Stimulated activated CD8-positive, alpha-beta memory T cell treated with anti-CD3 and anti-CD28 coated beads, Interleukin-15, amount 100 ng/mL, for 4 hours (primary cell): ENCODE data around the gene ASCL2.
"Not testable (repeated sequence)": the region's sequence is repeated elsewhere in the genome, so short reads cannot be mapped to it uniquely, and the experiment has no call there.

ENCODE experiments used
- DNase-seq, 2 donors: peaks; one replicate each; pipeline ENCODE4 v3.0.0-alpha.2; 2020; ENCODE audit warnings: low read depth in 2 of 2

Gene ASCL2

GRCh38 chr11:2260491-2261364, 9.7 kb downstream of the ASCL2 start:
- DNase-seq: no peak

GRCh38 chr11:2259897-2260451, 10.4 kb downstream of the ASCL2 start:
- DNase-seq: no peak

- no peak for DNase-seq
Measured at GRCh38 chr11:2259466-2259830, 10.9 kb downstream of the ASCL2 start.

GRCh38 chr11:2258501-2259465, 11.6 kb downstream of the ASCL2 start:
- DNase-seq: no peak

- no peak for DNase-seq
Measured at GRCh38 chr11:2256951-2257700, 13.3 kb downstream of the ASCL2 start.

GRCh38 chr11:2256293-2256913, 14.0 kb downstream of the ASCL2 start:
- DNase-seq: no peak

- no peak for DNase-seq
Measured at GRCh38 chr11:2252018-2252417, 18.4 kb downstream of the ASCL2 start.

- no peak for DNase-seq
Measured at GRCh38 chr11:2251138-2251537, 19.2 kb downstream of the ASCL2 start.

- no peak for DNase-seq
Measured at GRCh38 chr11:2250485-2250884, 19.9 kb downstream of the ASCL2 start.

- DNase-seq: no peak
Measured at GRCh38 chr11:2250041-2250440, 20.3 kb downstream of the ASCL2 start.

GRCh38 chr11:2249189-2249916, 21.0 kb downstream of the ASCL2 start:
- DNase-seq: no peak

- no peak for DNase-seq
Measured at GRCh38 chr11:2248762-2249161, 21.6 kb downstream of the ASCL2 start.

GRCh38 chr11:2248242-2248641, 22.1 kb downstream of the ASCL2 start:
- no peak for DNase-seq

- no peak for DNase-seq
Measured at GRCh38 chr11:2247496-2247895, 22.9 kb downstream of the ASCL2 start.

GRCh38 chr11:2240834-2241233, 29.6 kb downstream of the ASCL2 start:
- no peak for DNase-seq

GRCh38 chr11:2237457-2238238, 32.7 kb downstream of the ASCL2 start:
- DNase-seq: no peak

- DNase-seq: not testable (repeated sequence)
Measured at GRCh38 chr11:2236381-2237134, 33.8 kb downstream of the ASCL2 start.

- DNase-seq: no peak
Measured at GRCh38 chr11:2235588-2236326, 34.6 kb downstream of the ASCL2 start.
